ENCODE data around the gene RUNX3.

RUNX3 gene

GRCh38 chr1:24967962-24968361 is 37.9 kb upstream of the RUNX3 start:
- no peaks in the 10 kb centered on the region for H3K36me3 Mint-ChIP-seq (ENCODE audit: low read depth)
- no peak overlapping the region for H3K4me3 Mint-ChIP-seq
- H3K4me1 Mint-ChIP-seq, result peaks cover 29% of the 10 kb centered on the region
- peaks cover 39% of the 10 kb centered on the region for H3K27me3 Mint-ChIP-seq (ENCODE audit: low read depth)
- TF ChIP-seq, protein P1, sequence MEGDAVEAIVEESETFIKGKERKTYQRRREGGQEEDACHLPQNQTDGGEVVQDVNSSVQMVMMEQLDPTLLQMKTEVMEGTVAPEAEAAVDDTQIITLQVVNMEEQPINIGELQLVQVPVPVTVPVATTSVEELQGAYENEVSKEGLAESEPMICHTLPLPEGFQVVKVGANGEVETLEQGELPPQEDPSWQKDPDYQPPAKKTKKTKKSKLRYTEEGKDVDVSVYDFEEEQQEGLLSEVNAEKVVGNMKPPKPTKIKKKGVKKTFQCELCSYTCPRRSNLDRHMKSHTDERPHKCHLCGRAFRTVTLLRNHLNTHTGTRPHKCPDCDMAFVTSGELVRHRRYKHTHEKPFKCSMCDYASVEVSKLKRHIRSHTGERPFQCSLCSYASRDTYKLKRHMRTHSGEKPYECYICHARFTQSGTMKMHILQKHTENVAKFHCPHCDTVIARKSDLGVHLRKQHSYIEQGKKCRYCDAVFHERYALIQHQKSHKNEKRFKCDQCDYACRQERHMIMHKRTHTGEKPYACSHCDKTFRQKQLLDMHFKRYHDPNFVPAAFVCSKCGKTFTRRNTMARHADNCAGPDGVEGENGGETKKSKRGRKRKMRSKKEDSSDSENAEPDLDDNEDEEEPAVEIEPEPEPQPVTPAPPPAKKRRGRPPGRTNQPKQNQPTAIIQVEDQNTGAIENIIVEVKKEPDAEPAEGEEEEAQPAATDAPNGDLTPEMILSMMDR (IDR thresholded peaks at IDR 0.05; ENCODE audit: unreplicated experiment in 3 of 3), result no peak
- H3K9me3 Mint-ChIP-seq, result peaks cover 1% of the 10 kb centered on the region
- no peak overlapping the region for H3K27ac Mint-ChIP-seq

DNA sequence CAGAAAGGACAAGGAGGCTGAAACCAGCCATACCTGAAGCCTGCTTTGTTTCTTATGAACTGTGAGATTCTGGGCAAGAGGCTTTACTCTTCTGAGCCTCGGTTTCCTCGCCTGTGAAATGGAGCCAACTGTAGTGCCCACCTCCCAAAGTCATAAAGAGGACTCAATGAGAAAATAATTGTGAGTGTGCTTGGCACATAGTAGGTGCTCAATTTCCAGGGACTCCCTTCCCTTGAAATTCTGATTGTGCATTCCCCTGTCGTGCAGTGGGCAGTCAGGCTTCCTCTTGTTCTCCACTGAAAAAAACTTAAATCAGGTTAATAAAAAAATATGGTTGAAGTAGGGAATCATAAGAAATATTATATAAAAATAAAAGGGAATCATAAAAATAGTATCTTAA is 37.5 kb upstream of the RUNX3 start:
- no peaks in the 10 kb centered on the region for H3K9me3 Mint-ChIP-seq
- peaks cover 41% of the 10 kb centered on the region for H3K27me3 Mint-ChIP-seq (ENCODE audit: low read depth)
- H3K4me1 Mint-ChIP-seq, result peaks cover 27% of the 10 kb centered on the region
- H3K4me3 Mint-ChIP-seq, result no peak overlapping the region
- H3K27ac Mint-ChIP-seq, result no peak overlapping the region
- TF ChIP-seq, protein P1 (IDR thresholded peaks at IDR 0.05; ENCODE audit: unreplicated experiment in 3 of 3), result no peak
- H3K36me3 Mint-ChIP-seq (ENCODE audit: low read depth), result no peaks in the 10 kb centered on the region

DNA sequence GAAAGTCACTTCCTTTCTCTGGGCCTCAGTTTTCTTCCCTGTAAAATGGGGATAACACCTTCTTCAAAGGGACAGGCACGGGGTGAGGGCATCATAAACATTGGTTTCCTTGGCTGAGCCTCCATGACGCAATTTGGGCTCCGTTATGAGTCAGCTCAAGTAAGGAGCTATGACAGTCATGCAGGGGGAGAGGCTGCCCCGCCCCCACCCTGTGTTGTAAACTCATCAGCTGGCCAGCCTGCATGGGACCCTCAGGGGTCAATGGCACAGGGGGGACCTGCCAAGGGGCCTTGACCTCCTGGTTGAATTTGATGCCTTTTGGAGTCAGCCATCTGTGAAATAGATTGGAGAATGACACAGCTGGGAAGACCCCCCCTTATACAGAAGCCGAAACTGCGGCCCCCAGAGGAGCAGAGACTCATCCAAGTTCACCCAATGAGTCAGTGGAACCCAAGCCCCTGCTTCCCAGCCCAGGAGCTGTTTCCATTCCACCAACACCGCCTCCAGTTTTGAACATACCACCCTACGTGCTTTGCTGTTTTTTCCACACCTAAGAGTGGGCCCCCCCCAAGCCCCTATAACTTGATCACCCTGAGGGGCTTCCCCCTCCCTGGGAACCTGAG is 36.8 kb upstream of the RUNX3 start:
- Mint-ChIP-seq H3K27ac (no peak overlapping the region), H3K27me3 (ENCODE audit: low read depth) (peaks cover 43% of the 10 kb centered on the region), H3K9me3 (no peaks in the 10 kb centered on the region), H3K36me3 (ENCODE audit: low read depth) (no peaks in the 10 kb centered on the region), H3K4me1 (peaks cover 20% of the 10 kb centered on the region), H3K4me3 (no peak overlapping the region)
- TF ChIP-seq, protein P1 (IDR thresholded peaks at IDR 0.05; ENCODE audit: unreplicated experiment in 3 of 3), result no peak

DNA sequence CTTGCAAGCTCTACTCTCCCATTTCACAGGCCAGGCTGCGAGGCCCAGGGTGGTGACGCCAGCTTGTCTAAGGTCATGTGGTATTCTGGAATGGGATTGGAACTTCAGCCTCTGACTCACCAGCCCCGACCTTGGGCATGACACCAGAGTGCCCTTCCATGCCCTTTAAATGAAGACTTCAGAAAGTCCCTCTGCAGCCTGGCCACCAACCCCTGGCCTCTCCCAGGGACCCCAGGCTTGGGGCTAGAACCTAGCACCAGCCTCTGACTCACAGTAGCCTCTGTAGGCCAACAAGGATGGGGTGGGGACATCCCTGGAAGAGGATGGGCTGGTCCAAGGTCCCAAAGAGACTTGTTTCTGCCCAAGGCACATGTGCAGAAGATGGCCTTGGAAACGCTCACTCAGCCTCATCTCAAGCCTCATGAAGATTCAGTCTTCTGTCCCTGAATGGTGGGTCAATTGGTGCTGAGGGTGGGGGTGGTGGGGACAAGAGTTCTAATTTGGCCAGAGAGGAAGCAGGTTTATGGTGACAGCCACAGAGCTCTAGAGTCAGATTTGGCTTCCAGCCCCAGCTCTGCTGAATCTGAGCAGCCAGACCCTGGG is 36.1 kb upstream of the RUNX3 start:
- peaks cover 46% of the 10 kb centered on the region for H3K27me3 Mint-ChIP-seq (ENCODE audit: low read depth)
- TF ChIP-seq, protein P1 (IDR thresholded peaks at IDR 0.05; ENCODE audit: unreplicated experiment in 3 of 3), result no peak
- no peaks in the 10 kb centered on the region for H3K9me3 Mint-ChIP-seq
- no peak overlapping the region for H3K4me3 Mint-ChIP-seq
- H3K36me3 Mint-ChIP-seq (ENCODE audit: low read depth), result no peaks in the 10 kb centered on the region
- peaks cover 17% of the 10 kb centered on the region for H3K4me1 Mint-ChIP-seq
- H3K27ac Mint-ChIP-seq, result no peak overlapping the region

- Mint-ChIP-seq H3K4me1 (peaks cover 11% of the 10 kb centered on the region), H3K9me3 (no peaks in the 10 kb centered on the region), H3K27me3 (ENCODE audit: low read depth) (peaks cover 46% of the 10 kb centered on the region), H3K27ac (no peak overlapping the region), H3K36me3 (ENCODE audit: low read depth) (no peaks in the 10 kb centered on the region), H3K4me3 (no peak overlapping the region)
- TF ChIP-seq, protein P1 (IDR thresholded peaks at IDR 0.05; ENCODE audit: unreplicated experiment in 3 of 3), result no peak
Observed at GRCh38 chr1:24965571-24965930, 35.5 kb upstream of the RUNX3 start.
